ENCODE results near the gene TOPBP1.
A peak's percentile ranks its signal among the peaks of the same experiment; 100 is the strongest.

Gene TOPBP1

DNA sequence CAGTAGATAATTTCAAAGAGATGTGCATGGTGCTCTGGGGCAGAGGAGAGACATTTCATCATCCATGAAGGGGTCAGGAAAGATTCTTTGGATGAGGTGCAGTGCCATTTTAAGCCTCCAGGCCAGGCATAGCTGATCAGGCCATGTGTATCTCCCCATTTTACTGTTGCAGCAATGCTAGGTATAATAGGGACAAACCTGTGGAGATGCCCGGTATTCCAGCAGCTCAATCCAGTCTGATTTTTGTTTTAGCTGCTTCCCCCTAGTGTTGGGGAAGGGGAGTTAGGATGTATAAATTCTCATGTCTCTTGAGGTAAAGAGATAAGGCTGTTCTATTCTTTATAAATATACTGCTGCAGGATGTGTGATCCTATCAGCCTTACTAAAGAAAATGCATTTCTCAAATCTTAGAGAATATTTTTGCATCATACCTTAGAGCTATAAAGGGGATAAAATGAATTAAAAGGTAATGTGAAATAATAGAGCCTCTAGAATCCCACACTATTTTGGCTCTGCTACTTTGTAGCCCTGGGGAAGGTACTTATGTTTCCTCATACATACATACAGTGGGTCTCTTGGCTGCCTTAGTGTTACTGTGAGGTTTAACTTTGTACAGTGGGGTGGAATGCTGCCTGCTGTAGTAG lies 83.1 kb downstream of the TOPBP1 start:
- Histone ChIP-seq H3K27me3 (ENCODE audit: insufficient read depth, poor library complexity, severe bottlenecking) (no peaks in the 10 kb centered on the region), H3K27ac (replicated peaks) (no peak overlapping the region), H3K4me3 (replicated peaks; ENCODE audit: insufficient read depth, low read length) (no peak overlapping the region)
- TF ChIP-seq, protein P1, sequence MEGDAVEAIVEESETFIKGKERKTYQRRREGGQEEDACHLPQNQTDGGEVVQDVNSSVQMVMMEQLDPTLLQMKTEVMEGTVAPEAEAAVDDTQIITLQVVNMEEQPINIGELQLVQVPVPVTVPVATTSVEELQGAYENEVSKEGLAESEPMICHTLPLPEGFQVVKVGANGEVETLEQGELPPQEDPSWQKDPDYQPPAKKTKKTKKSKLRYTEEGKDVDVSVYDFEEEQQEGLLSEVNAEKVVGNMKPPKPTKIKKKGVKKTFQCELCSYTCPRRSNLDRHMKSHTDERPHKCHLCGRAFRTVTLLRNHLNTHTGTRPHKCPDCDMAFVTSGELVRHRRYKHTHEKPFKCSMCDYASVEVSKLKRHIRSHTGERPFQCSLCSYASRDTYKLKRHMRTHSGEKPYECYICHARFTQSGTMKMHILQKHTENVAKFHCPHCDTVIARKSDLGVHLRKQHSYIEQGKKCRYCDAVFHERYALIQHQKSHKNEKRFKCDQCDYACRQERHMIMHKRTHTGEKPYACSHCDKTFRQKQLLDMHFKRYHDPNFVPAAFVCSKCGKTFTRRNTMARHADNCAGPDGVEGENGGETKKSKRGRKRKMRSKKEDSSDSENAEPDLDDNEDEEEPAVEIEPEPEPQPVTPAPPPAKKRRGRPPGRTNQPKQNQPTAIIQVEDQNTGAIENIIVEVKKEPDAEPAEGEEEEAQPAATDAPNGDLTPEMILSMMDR (IDR thresholded peaks at IDR 0.05; ENCODE audit: insufficient read depth, low read length): peak; percentile 20
- TF ChIP-seq POLR2AphosphoS5 (IDR thresholded peaks at IDR 0.05; ENCODE audit: low read depth): no peak
- peak in 1 of 2 experiments; percentile 6 for DNase-seq (ENCODE audit: low read depth in 1 of 2, low spot score in 1 of 2)

DNA sequence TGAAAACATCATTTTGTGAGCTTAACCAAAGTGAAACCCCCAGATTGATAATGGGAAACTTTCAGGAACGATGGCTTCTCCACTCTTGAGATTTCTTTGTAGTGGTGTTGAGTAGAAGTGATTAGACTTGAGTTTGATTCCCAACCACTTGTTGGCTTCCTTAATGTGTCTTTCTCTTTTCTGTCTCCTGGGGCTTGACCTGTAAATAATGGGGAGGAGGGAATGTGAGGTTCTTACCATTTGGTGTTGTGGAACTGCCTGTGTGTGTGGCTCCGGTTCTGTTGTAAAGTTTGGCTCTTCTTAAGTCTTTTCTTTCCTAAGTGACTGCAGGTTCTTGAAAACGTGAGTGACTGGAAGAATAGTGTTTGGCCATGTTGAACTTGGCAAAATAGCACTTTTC lies 85.6 kb downstream of the TOPBP1 start:
- H3K27ac ChIP-seq (replicated peaks): no peak overlapping the region

DNA sequence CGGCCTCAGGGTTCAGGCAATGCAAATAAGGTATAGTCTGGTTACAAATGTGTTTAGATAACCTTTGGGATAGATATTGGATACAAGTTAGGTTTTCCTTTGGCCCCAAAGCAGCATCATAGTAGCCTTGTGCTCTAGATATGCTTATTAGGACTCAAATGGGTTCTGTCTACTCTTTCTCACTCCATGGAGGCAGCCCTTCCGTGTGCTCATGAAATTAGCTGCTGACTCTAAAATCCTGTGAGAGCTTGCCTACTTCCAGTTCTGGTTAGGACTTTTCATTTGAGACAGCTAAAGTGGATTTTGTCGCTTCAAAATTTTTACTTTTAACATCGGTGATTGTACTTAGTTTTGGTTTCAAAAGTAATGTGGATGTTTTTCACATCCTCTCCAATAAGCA lies 86.7 kb downstream of the TOPBP1 start:
- Histone ChIP-seq H3K4me3 (replicated peaks; ENCODE audit: insufficient read depth, low read length) (peak overlapping the region; percentile 67), H3K27ac (replicated peaks) (peak overlapping the region; percentile 92), H3K27me3 (ENCODE audit: insufficient read depth, poor library complexity, severe bottlenecking) (no peaks in the 10 kb centered on the region)
- DNase-seq (ENCODE audit: low read depth in 1 of 2, low spot score in 1 of 2): no peak
- TF ChIP-seq SPI1 (IDR thresholded peaks at IDR 0.05; ENCODE audit: borderline replicate concordance, low read depth) (no peak), GABPA (IDR thresholded peaks at IDR 0.05; ENCODE audit: low read depth) (no peak), POLR2AphosphoS5 (IDR thresholded peaks at IDR 0.05; ENCODE audit: low read depth) (no peak)
- TF ChIP-seq, protein P2, sequence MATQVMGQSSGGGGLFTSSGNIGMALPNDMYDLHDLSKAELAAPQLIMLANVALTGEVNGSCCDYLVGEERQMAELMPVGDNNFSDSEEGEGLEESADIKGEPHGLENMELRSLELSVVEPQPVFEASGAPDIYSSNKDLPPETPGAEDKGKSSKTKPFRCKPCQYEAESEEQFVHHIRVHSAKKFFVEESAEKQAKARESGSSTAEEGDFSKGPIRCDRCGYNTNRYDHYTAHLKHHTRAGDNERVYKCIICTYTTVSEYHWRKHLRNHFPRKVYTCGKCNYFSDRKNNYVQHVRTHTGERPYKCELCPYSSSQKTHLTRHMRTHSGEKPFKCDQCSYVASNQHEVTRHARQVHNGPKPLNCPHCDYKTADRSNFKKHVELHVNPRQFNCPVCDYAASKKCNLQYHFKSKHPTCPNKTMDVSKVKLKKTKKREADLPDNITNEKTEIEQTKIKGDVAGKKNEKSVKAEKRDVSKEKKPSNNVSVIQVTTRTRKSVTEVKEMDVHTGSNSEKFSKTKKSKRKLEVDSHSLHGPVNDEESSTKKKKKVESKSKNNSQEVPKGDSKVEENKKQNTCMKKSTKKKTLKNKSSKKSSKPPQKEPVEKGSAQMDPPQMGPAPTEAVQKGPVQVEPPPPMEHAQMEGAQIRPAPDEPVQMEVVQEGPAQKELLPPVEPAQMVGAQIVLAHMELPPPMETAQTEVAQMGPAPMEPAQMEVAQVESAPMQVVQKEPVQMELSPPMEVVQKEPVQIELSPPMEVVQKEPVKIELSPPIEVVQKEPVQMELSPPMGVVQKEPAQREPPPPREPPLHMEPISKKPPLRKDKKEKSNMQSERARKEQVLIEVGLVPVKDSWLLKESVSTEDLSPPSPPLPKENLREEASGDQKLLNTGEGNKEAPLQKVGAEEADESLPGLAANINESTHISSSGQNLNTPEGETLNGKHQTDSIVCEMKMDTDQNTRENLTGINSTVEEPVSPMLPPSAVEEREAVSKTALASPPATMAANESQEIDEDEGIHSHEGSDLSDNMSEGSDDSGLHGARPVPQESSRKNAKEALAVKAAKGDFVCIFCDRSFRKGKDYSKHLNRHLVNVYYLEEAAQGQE (IDR thresholded peaks at IDR 0.05; ENCODE audit: insufficient replicate concordance, low read depth): no peak

More for the DNA sequence above, 85.6 kb downstream of the TOPBP1 start:
- TF ChIP-seq, protein P2 (IDR thresholded peaks at IDR 0.05; ENCODE audit: insufficient replicate concordance, low read depth): no peak
- TF ChIP-seq SPI1 (IDR thresholded peaks at IDR 0.05; ENCODE audit: borderline replicate concordance, low read depth): peak; percentile 70; the same call in 1 of the 2 replicates
- peak overlapping the region; percentile 67 for H3K4me3 ChIP-seq (replicated peaks; ENCODE audit: insufficient read depth, low read length)
- no peaks in the 10 kb centered on the region for H3K27me3 ChIP-seq (ENCODE audit: insufficient read depth, poor library complexity, severe bottlenecking)
- no peak for DNase-seq (ENCODE audit: low read depth in 1 of 2, low spot score in 1 of 2)

DNA sequence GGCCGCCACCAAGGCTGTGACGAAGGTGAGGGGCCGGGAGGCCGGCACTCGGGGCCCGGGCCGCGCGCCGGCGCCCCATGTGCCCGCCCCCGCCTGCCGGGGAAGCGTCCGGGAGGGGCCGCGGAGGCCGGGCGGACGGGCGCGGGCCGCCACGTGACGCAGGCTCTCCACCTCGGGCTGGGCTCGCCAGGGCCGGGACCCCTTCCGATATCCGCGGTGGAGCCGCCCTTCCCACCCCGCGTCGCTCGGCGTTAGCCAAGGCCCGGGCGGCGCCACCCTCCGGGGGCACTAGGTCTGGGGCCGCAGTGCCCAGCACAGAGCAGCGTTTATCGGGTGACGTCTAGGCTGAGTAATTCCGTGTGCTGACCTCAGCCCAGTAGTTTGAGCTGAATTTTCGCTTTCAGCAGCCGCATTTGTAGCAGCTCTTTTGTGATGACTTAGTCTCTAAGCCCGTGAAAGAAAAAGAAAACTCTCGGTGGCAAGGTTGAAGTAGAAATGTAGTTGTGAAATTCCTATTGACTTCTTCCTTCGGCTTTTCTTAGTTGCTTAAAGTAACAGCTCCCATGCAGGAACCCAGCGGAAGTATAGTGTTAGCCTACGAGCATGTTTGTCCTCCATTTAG lies 87.4 kb downstream of the TOPBP1 start:
- DNase-seq (ENCODE audit: low read depth in 1 of 2, low spot score in 1 of 2): peak in 1 of 2 experiments; percentile 42

DNA sequence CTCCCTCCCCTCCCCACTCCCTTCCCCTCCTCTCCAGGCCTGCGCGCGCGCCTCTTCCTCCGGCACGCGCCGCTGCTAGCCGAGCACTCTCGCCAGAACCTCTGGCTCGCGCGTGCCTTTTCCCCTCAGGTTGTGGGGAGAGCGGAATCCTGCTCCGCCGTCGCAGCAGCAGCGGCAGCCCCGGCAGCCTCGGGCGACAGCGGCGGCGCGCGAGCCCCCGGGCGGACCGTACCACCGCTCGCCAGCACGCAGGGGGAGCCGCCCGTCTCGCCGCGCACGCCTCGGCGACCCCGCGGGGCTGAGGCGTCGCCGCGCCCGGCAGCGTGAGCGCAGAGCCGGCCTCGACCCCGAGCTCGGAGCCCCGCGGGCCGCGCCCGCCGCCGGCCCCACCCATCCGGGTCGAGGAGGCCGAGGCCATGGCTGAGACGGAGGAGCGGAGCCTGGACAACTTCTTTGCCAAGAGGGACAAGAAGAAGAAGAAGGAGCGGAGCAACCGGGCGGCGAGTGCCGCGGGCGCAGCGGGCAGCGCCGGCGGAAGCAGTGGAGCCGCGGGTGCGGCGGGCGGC lies 88.0 kb downstream of the TOPBP1 start, which contains the start of gene CDV3:
Gene CDV3 (plus strand): TSS at position 58 of the 566 bp plus-strand sequence. CDS start 359 bp downstream, at position 417.
- H3K4me3 ChIP-seq (replicated peaks; ENCODE audit: insufficient read depth, low read length): peak within 1 kb of the TSS; percentile 67

More for the DNA sequence above, 87.4 kb downstream of the TOPBP1 start:
- Histone ChIP-seq H3K27me3 (ENCODE audit: insufficient read depth, poor library complexity, severe bottlenecking) (no peaks in the 10 kb centered on the region), H3K27ac (replicated peaks) (peak overlapping the region; percentile 92), H3K4me3 (replicated peaks; ENCODE audit: insufficient read depth, low read length) (peak overlapping the region; percentile 67)
- TF ChIP-seq SPI1 (IDR thresholded peaks at IDR 0.05; ENCODE audit: borderline replicate concordance, low read depth) (no peak), POLR2AphosphoS5 (IDR thresholded peaks at IDR 0.05; ENCODE audit: low read depth) (peak; percentile 19; the same call in 1 of the 2 replicates)

More for the DNA sequence above, 88.0 kb downstream of the TOPBP1 start, which contains the start of gene CDV3:
- no peaks in the 10 kb centered on the region for H3K27me3 ChIP-seq (ENCODE audit: insufficient read depth, poor library complexity, severe bottlenecking)
- no peak for TF ChIP-seq SPI1 (IDR thresholded peaks at IDR 0.05; ENCODE audit: borderline replicate concordance, low read depth)
- TF ChIP-seq, protein P2 (IDR thresholded peaks at IDR 0.05; ENCODE audit: insufficient replicate concordance, low read depth): no peak
- TF ChIP-seq GABPA (IDR thresholded peaks at IDR 0.05; ENCODE audit: low read depth): no peak
- TF ChIP-seq, protein P1 (IDR thresholded peaks at IDR 0.05; ENCODE audit: insufficient read depth, low read length): no peak
- peak; percentile 84 for TF ChIP-seq POLR2AphosphoS5 (IDR thresholded peaks at IDR 0.05; ENCODE audit: low read depth)
- DNase-seq (ENCODE audit: low read depth in 1 of 2, low spot score in 1 of 2): peak in 1 of 2 experiments; percentile 48
- H3K27ac ChIP-seq (replicated peaks): peak within 1 kb of the TSS; percentile 98
